A549 (cell line): Measurements from ENCODE around the gene SLC34A1.

Experiments used
- CTCF ChIP-seq: fragments of >200 bp; sonication (Bioruptor Twin); formaldehyde crosslinking; IDR thresholded peaks from 3 replicates; pipeline ENCODE4 v1.5.1; 2016
- HMGXB4 ChIP-seq: fragments of 250-450 bp; sonication (Bioruptor Pico); IDR thresholded peaks from 2 replicates; pipeline ENCODE4 v1.5.0; 2021; ENCODE audit warnings: mild to moderate bottlenecking, moderate library complexity, borderline replicate concordance
- KDM1A ChIP-seq: fragments of 200-600 bp; sonication (generic); IDR thresholded peaks from 2 replicates; pipeline ENCODE4 v1.6.1; 2016; ENCODE audit warnings: low read depth, mild to moderate bottlenecking
- MAFK ChIP-seq: fragments of 450-650 bp; IDR thresholded peaks from 2 replicates; pipeline ENCODE4 v1.6.1; 2014; ENCODE audit not compliant: partially characterized antibody
- NPAS2 ChIP-seq: fragments of 250-450 bp; sonication (Bioruptor Pico); IDR thresholded peaks from 2 replicates; pipeline ENCODE4 v1.8.0; 2022; ENCODE audit warnings: mild to moderate bottlenecking, moderate library complexity, borderline replicate concordance
- POLR2A ChIP-seq: IDR thresholded peaks from 2 replicates; pipeline ENCODE4 v1.6.1; 2012; ENCODE audit warnings: mild to moderate bottlenecking, low read length
- RCOR1 ChIP-seq: fragments of 150-350 bp; IDR thresholded peaks from 2 replicates; pipeline ENCODE4 v1.6.1; 2014; ENCODE audit warnings: antibody characterized with exemption, low read length, low read depth
- USF2 ChIP-seq: fragments of 450-650 bp; IDR thresholded peaks from 2 replicates; pipeline ENCODE4 v1.6.1; 2014; ENCODE audit warnings: antibody characterized with exemption

- TF ChIP-seq RCOR1 (no peak), POLR2A (no peak), CTCF (no peak), USF2 (no peak), MAFK (no peak), KDM1A (no peak), NPAS2 (CRISPR knock-in tag) (no peak), HMGXB4 (CRISPR knock-in tag) (no peak)
These were observed 17.5 kb upstream of the SLC34A1 start for GRCh38 chr5:177366528-177367322.
